Liver (tissue), 9 donors: ENCODE data around the gene SCARB1. TPM values are rescaled to one million over a fixed set of nuclear protein-coding genes. Genes with fewer than 3 reads are reported as not detected.

ENCODE experiments used
- DNase-seq: peaks from one replicate; pipeline ENCODE4 v3.0.0-alpha.2; 2017; ENCODE audit warnings: low spot score
- H3K27ac ChIP-seq, 2 donors: one replicate each; pipeline ENCODE4 v1.7.0; 2013; ENCODE audit warnings: inconsistent platforms in 2 of 2, low read length in 2 of 2, control low read depth in 1 of 2, low read depth in 1 of 2, mild to moderate bottlenecking in 1 of 2
- H3K27me3 ChIP-seq, 4 donors: one replicate each; pipeline versions ENCODE4 v1.6.1 to v1.7.0; 2013; ENCODE audit warnings: low read length in 3 of 4, inconsistent platforms in 1 of 4, mild to moderate bottlenecking in 1 of 4, moderate library complexity in 1 of 4; ENCODE audit not compliant: control insufficient read depth in 4 of 4, insufficient read depth in 4 of 4
- H3K36me3 ChIP-seq, 4 donors: one replicate each; pipeline versions ENCODE4 v1.6.1 to v1.7.0; 2013; ENCODE audit warnings: low read length in 3 of 4, mild to moderate bottlenecking in 3 of 4, low read depth in 1 of 4, moderate library complexity in 1 of 4; ENCODE audit not compliant: control insufficient read depth in 4 of 4, insufficient read depth in 3 of 4
- H3K4me1 ChIP-seq, 4 donors: one replicate each; pipeline versions ENCODE4 v1.6.1 to v1.7.0; 2013; ENCODE audit warnings: low read length in 3 of 4, mild to moderate bottlenecking in 3 of 4, moderate library complexity in 1 of 4; ENCODE audit not compliant: control insufficient read depth in 4 of 4, insufficient read depth in 4 of 4
- H3K4me3 ChIP-seq, 3 donors: one replicate each; pipeline versions ENCODE4 v1.6.1 to v1.7.0; 2013; ENCODE audit warnings: low read length in 3 of 3, control low read depth in 1 of 3, low read depth in 1 of 3, mild to moderate bottlenecking in 1 of 3
- H3K9ac ChIP-seq, 2 donors: one replicate each; pipeline ENCODE4 v1.7.0; 2013; ENCODE audit warnings: low read length in 2 of 2, mild to moderate bottlenecking in 2 of 2, moderate library complexity in 2 of 2, control low read depth in 1 of 2, low read depth in 1 of 2
- H3K9me3 ChIP-seq, 4 donors: one replicate each; pipeline versions ENCODE4 v1.6.1 to v1.7.0; 2013; ENCODE audit warnings: low read length in 3 of 4; ENCODE audit not compliant: control insufficient read depth in 4 of 4
- CTCF ChIP-seq: fragments of 150-350 bp; IDR thresholded peaks from 2 replicates; pipeline ENCODE4 v1.5.1; 2017; ENCODE audit warnings: improper control_type of control experiment, low read depth, low read length; ENCODE audit not compliant: missing input control
- FOXA1 ChIP-seq: IDR thresholded peaks from 2 replicates; pipeline ENCODE4 v1.6.1; 2016; ENCODE audit warnings: antibody characterized with exemption
- FOXA2 ChIP-seq: IDR thresholded peaks from 2 replicates; pipeline ENCODE4 v1.6.1; 2016; ENCODE audit warnings: antibody characterized with exemption
- HNF4A ChIP-seq, 2 donors: conservative IDR thresholded peaks; 2 replicates each; pipeline ENCODE4 v1.6.1; 2016; ENCODE audit warnings: antibody characterized with exemption in 2 of 2, mild to moderate bottlenecking in 2 of 2
- HNF4G ChIP-seq: IDR thresholded peaks from 2 replicates; pipeline ENCODE4 v1.6.1; 2016; ENCODE audit warnings: antibody characterized with exemption
- JUND ChIP-seq, 2 donors: IDR thresholded peaks; 2 replicates each; pipeline ENCODE4 v1.6.1; 2016; ENCODE audit warnings: antibody characterized with exemption in 2 of 2
- NR2F2 ChIP-seq: IDR thresholded peaks from 2 replicates; pipeline ENCODE4 v1.6.1; 2016; ENCODE audit warnings: antibody characterized with exemption
- RAD21 ChIP-seq, 2 donors: IDR thresholded peaks; 2 replicates each; pipeline ENCODE4 v1.6.1; 2016; ENCODE audit warnings: antibody characterized with exemption in 2 of 2, mild to moderate bottlenecking in 2 of 2
- RXRA ChIP-seq, 2 donors: IDR thresholded peaks; 2 replicates each; pipeline ENCODE4 v1.6.1; 2017 to 2018; ENCODE audit warnings: antibody characterized with exemption in 2 of 2, mild to moderate bottlenecking in 1 of 2
- TAF1 ChIP-seq: conservative IDR thresholded peaks from 2 replicates; pipeline ENCODE4 v1.6.1; 2016; ENCODE audit warnings: antibody characterized with exemption, mild to moderate bottlenecking
- YY1 ChIP-seq: IDR thresholded peaks from 2 replicates; pipeline ENCODE4 v1.6.1; 2016; ENCODE audit warnings: antibody characterized with exemption, mild to moderate bottlenecking
- ZBTB33 ChIP-seq: IDR thresholded peaks from 2 replicates; pipeline ENCODE4 v1.6.1; 2016; ENCODE audit warnings: antibody characterized with exemption
- WGBS: extraction: QIAGEN DNeasy Blood & Tissue Kit; methylation state at CpG from one replicate; pipeline ENCODE4 v1.1.7; 2013; 5-methylcytosine and 5-hydroxymethylcytosine counted together
- polyA plus RNA-seq, 2 donors: library from polyadenylated mRNA; stranded (reverse) in 1 of 2; unstranded in 1 of 2; fragments of 200-250 nt in 1 of 2; fragments of >200 nt in 1 of 2; fragmentation: Nextera tagmentation in 1 of 2; extraction: Ambion mirVana in 1 of 2; gene quantifications; one replicate each; pipeline versions ENCODE4 v1.2.1 to v1.2.3, GENCODE V29; 2013 to 2015
- total RNA-seq, 2 donors: library from RNA; depleted of rRNA; stranded (reverse); fragments of >200 nt; gene quantifications; one replicate each; pipeline ENCODE4 v1.2.3, GENCODE V29; 2014
- TF ChIP-seq, protein P1 (sequence below): IDR thresholded peaks from 2 replicates; pipeline ENCODE4 v1.6.1; 2016; ENCODE audit warnings: antibody characterized with exemption, mild to moderate bottlenecking
- TF ChIP-seq, protein P2 (sequence below): IDR thresholded peaks from 2 replicates; pipeline ENCODE4 v1.6.1; 2016; ENCODE audit warnings: antibody characterized with exemption
- donor health status: healthy.
- donor health status: healthy.
- donor health status: healthy.
- donor health status: healthy.
- donor health status: healthy.

Gene SCARB1
- total and polyA plus RNA-seq, 4 donors = 85.3 to 289 (median 141) TPM

DNA sequence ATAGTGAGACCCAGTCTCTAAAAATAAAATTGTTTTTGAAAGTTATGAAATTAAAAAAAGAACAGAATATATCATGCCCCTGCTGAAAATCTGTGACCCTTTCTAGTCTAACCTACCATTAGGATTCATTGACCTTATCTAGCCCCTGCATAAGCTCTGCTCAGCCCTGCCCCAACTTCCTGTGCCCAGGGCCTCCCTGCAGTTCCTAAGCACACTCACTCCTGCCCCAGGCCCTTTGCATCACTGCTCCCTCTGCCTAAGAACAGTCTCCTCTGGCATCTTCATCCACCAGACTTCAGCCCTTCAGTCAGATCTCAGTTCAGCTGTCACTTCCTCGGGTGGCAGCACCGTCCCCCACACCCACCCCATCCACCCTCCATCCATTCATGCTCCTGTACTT, 55.4 kb downstream of the SCARB1 start:
- peaks cover 4 to 49% (median 27%) of the 10 kb centered on the region in 4 donors for H3K36me3 ChIP-seq
- no peak for DNase-seq

More for the DNA sequence above, 55.4 kb downstream of the SCARB1 start:
- no peaks in the 10 kb centered on the region for H3K9me3 ChIP-seq
- no peak for TF ChIP-seq ZBTB33
- TF ChIP-seq JUND (IDR thresholded peaks at IDR 0.05) = no peak
- no peak for TF ChIP-seq CTCF
- no peak for TF ChIP-seq TAF1
- no peak for TF ChIP-seq NR2F2
- TF ChIP-seq, protein P1, sequence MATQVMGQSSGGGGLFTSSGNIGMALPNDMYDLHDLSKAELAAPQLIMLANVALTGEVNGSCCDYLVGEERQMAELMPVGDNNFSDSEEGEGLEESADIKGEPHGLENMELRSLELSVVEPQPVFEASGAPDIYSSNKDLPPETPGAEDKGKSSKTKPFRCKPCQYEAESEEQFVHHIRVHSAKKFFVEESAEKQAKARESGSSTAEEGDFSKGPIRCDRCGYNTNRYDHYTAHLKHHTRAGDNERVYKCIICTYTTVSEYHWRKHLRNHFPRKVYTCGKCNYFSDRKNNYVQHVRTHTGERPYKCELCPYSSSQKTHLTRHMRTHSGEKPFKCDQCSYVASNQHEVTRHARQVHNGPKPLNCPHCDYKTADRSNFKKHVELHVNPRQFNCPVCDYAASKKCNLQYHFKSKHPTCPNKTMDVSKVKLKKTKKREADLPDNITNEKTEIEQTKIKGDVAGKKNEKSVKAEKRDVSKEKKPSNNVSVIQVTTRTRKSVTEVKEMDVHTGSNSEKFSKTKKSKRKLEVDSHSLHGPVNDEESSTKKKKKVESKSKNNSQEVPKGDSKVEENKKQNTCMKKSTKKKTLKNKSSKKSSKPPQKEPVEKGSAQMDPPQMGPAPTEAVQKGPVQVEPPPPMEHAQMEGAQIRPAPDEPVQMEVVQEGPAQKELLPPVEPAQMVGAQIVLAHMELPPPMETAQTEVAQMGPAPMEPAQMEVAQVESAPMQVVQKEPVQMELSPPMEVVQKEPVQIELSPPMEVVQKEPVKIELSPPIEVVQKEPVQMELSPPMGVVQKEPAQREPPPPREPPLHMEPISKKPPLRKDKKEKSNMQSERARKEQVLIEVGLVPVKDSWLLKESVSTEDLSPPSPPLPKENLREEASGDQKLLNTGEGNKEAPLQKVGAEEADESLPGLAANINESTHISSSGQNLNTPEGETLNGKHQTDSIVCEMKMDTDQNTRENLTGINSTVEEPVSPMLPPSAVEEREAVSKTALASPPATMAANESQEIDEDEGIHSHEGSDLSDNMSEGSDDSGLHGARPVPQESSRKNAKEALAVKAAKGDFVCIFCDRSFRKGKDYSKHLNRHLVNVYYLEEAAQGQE = no peak
- TF ChIP-seq RAD21 (IDR thresholded peaks at IDR 0.05) = no peak
- no peak for TF ChIP-seq RXRA (IDR thresholded peaks at IDR 0.05)
- no peak for TF ChIP-seq HNF4A (conservative IDR thresholded peaks at IDR 0.05)
- no peak for TF ChIP-seq FOXA2
- TF ChIP-seq, protein P2, sequence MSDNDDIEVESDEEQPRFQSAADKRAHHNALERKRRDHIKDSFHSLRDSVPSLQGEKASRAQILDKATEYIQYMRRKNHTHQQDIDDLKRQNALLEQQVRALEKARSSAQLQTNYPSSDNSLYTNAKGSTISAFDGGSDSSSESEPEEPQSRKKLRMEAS = no peak
- TF ChIP-seq YY1 = no peak
- no peak for TF ChIP-seq FOXA1
- no peak for TF ChIP-seq HNF4G
- H3K4me1 ChIP-seq = peaks cover 3 to 21% (median 15%) of the 10 kb centered on the region in 4 donors
- no peak overlapping the region for H3K4me3 ChIP-seq
- H3K27ac ChIP-seq = no peak overlapping the region
- H3K9ac ChIP-seq = no peak overlapping the region
- 93% methylated on average over 2 of the region's 2 CpGs for WGBS
- H3K27me3 ChIP-seq = no peaks in the 10 kb centered on the region
